Glutamatergic neuron (in vitro differentiated cells): ENCODE measurements around the gene ANXA10. TPM values are rescaled to one million over a fixed set of nuclear protein-coding genes. Genes with fewer than 3 reads are reported as not detected.

Source experiments
- DNase-seq: peaks from one replicate; pipeline ENCODE4 v3.0.0; 2022
- H3K27ac Mint-ChIP-seq: one replicate; pipeline ENCODE4 v1.8.0; 2020; ENCODE audit warnings: mild to moderate bottlenecking, mixed read lengths, inconsistent platforms; ENCODE audit not compliant: unreplicated experiment
- H3K27me3 Mint-ChIP-seq: one replicate; pipeline ENCODE4 v1.8.0; 2020; ENCODE audit warnings: mild to moderate bottlenecking, moderate library complexity, mixed read lengths, inconsistent platforms; ENCODE audit not compliant: unreplicated experiment
- H3K36me3 Mint-ChIP-seq: one replicate; pipeline ENCODE4 v1.8.0; 2020; ENCODE audit warnings: mild to moderate bottlenecking, mixed read lengths, inconsistent platforms; ENCODE audit not compliant: unreplicated experiment
- H3K4me1 Mint-ChIP-seq: one replicate; pipeline ENCODE4 v1.8.0; 2020; ENCODE audit warnings: mild to moderate bottlenecking, low read depth, mixed read lengths, inconsistent platforms; ENCODE audit not compliant: unreplicated experiment
- H3K4me3 Mint-ChIP-seq: one replicate; pipeline ENCODE4 v1.8.0; 2020; ENCODE audit warnings: mild to moderate bottlenecking, mixed read lengths, inconsistent platforms; ENCODE audit not compliant: unreplicated experiment
- H3K9me3 Mint-ChIP-seq: one replicate; pipeline ENCODE4 v1.8.0; 2020; ENCODE audit warnings: mild to moderate bottlenecking, moderate library complexity, mixed read lengths, inconsistent platforms; ENCODE audit not compliant: unreplicated experiment
- total RNA-seq: library from RNA; stranded (reverse); fragmentation: NEBNext Ultra II Directional; extraction: Animal tissue kit (Norgen Biotek cat#: 25700); gene quantifications from one replicate; pipeline ENCODE4 v1.2.1, GENCODE V29; 2021; ENCODE audit not compliant: unreplicated experiment
- TF ChIP-seq, protein P1 (sequence below): fragments of 200-600 bp; sonication (generic); IDR thresholded peaks from one replicate; pipeline ENCODE4 v1.5.0; 2021; ENCODE audit not compliant: partially characterized antibody, unreplicated experiment

ANXA10 gene
- total RNA-seq, 1 donor from 2014 or later = not detected

DNA sequence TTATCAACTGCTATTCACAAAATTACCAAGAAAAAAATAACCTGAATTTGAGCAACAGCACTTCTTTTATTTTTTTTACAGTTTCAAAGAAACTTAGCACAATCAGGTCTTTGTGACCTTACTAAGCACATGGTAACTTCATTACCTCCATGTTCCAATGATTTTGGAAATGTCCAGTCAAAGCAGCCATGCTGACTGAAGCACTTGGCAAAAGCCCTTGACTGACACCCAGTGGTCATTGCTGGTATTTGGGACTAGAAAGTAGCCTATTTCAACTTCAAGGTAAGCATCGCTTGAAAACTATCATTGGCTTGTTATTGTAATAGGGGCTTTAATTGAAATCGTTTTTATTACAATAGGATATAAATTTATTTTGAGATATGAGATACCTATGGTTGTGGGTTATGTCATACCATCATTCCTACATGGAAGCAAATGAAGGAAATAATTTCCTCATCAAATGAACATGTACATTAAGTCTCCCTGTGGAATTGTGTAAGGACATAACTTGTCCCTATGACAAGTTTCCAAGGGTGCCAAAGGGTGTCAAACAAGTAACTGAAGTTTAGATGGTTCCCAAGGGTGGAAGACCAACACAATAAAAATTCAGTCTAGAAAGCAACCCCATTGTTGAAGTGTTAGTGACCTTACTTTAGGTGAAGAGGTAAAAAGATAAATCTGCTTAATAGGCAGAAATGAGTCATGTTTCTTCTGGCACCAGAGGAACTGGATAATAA lies 15.2 kb upstream of the ANXA10 start:
- Mint-ChIP-seq H3K4me3 (no peak overlapping the region), H3K36me3 (no peaks in the 10 kb centered on the region), H3K27ac (no peak overlapping the region), H3K9me3 (peaks cover under 1% of the 10 kb centered on the region), H3K4me1 (no peaks in the 10 kb centered on the region), H3K27me3 (no peaks in the 10 kb centered on the region)
- TF ChIP-seq, protein P1, sequence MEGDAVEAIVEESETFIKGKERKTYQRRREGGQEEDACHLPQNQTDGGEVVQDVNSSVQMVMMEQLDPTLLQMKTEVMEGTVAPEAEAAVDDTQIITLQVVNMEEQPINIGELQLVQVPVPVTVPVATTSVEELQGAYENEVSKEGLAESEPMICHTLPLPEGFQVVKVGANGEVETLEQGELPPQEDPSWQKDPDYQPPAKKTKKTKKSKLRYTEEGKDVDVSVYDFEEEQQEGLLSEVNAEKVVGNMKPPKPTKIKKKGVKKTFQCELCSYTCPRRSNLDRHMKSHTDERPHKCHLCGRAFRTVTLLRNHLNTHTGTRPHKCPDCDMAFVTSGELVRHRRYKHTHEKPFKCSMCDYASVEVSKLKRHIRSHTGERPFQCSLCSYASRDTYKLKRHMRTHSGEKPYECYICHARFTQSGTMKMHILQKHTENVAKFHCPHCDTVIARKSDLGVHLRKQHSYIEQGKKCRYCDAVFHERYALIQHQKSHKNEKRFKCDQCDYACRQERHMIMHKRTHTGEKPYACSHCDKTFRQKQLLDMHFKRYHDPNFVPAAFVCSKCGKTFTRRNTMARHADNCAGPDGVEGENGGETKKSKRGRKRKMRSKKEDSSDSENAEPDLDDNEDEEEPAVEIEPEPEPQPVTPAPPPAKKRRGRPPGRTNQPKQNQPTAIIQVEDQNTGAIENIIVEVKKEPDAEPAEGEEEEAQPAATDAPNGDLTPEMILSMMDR = peak; percentile 85
- DNase-seq = peak; percentile 77

DNA sequence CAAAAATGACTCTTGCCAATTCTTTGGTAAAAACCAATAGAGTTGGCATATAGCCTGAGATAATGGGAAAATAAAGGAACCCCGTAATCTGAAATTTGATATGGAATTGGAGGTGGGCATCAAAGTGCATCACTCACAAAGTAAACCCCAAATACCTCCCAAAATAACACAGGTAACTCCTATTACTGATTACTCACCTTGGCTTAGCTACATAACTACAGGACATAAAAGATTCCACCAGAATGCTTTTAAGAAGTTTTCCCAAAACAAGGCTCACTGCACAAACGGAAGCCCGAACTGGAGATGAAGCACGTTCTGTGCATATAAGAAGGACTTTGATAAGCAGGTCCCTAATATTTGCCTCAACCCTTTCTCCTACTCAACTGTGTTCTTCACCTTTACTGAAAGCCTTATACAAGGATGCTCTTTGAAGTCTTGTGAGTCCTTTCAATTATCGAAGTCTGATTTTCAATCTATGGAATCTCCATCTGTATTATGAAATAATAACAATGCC lies 14.6 kb upstream of the ANXA10 start:
- Mint-ChIP-seq H3K4me1 (no peaks in the 10 kb centered on the region), H3K36me3 (no peaks in the 10 kb centered on the region), H3K27ac (no peak overlapping the region), H3K27me3 (no peaks in the 10 kb centered on the region), H3K9me3 (peaks cover 3% of the 10 kb centered on the region), H3K4me3 (no peak overlapping the region)
- no peak for DNase-seq
- TF ChIP-seq, protein P1 = no peak

DNA sequence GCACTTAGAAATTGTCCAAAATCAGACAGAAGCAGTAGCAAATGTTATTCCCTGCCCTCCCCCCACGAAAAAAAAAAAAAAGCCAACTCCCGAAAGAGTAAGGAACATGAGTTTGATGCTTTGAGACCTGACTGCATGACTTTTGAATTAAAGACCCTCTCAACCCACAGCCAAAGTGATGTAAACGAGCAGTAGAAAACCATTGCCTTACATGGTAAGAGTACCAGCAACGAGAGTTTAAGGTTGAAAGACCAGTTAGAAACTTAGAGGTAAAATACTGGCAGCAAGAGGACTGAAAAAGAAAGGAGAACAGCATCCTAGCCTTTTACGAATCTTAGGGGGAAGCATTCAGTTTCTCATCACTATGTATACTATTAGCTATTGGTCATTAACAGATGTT lies 10.0 kb upstream of the ANXA10 start:
- peaks cover 4% of the 10 kb centered on the region for H3K36me3 Mint-ChIP-seq
- H3K4me3 Mint-ChIP-seq = no peak overlapping the region
- no peaks in the 10 kb centered on the region for H3K27me3 Mint-ChIP-seq
- TF ChIP-seq, protein P1 = no peak
- no peaks in the 10 kb centered on the region for H3K4me1 Mint-ChIP-seq
- no peak overlapping the region for H3K27ac Mint-ChIP-seq
- peaks cover 5% of the 10 kb centered on the region for H3K9me3 Mint-ChIP-seq
- no peak for DNase-seq

DNA sequence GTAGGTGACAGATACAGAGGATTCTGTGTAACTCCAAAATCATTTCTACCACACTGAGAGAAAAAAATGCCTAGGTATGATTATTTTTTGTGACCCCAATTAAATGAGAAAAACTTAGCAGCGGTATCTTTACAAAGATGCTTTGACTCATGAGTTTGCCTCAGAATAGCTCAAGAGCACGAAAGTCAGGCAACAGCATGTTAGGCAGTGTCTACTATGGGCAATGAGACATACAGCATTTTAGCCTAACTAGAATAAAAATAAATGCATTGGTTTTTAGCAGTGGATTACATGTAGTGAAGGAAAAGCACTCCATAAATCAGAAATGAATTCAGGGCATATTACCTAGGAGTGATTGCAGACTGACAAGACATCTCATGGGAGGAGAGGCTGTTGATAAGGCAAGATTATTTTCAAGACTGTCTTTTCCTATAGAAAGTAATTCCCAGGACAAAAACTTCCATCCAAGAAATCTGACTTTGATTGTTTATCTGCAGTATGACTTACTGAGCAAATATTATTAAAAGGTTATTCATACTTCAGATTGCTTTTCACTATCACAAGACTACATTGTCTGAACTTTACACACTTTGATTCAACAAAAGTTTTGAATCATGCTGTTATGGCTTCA lies 3.6 kb downstream of the ANXA10 start:
- Mint-ChIP-seq H3K4me1 (no peaks in the 10 kb centered on the region), H3K9me3 (no peaks in the 10 kb centered on the region), H3K36me3 (no peaks in the 10 kb centered on the region), H3K27me3 (no peaks in the 10 kb centered on the region), H3K27ac (no peak overlapping the region), H3K4me3 (no peak overlapping the region)
- no peak for DNase-seq
- TF ChIP-seq, protein P1 = no peak

DNA sequence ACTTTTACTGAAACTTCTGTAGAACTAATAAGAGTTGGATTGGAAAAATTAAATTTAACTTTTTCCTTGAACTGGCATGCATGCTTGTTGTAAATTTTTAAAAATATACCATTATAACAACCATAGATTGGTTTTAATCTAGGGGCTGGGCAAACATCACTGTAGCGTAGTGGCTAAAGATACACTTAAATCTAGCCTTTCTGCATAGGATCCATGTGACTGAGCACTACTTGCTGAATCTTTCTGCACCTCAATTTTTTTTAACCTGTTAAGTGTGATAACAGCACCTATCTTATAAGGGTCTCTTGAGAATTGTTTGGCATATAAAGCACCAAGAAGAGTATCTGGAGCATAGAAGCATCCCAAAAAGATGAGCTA lies 4.1 kb downstream of the ANXA10 start:
- H3K36me3 Mint-ChIP-seq = no peaks in the 10 kb centered on the region
- H3K27me3 Mint-ChIP-seq = no peaks in the 10 kb centered on the region
- no peaks in the 10 kb centered on the region for H3K4me1 Mint-ChIP-seq
- no peaks in the 10 kb centered on the region for H3K9me3 Mint-ChIP-seq
- no peak for DNase-seq
- TF ChIP-seq, protein P1 = no peak
- H3K4me3 Mint-ChIP-seq = no peak overlapping the region
- H3K27ac Mint-ChIP-seq = no peak overlapping the region
